ENCODE data around the gene SLC34A1.

SLC34A1 gene

GRCh38 chr5:177447611-177448243 lies 63.5 kb downstream of the SLC34A1 start:
- Histone ChIP-seq H3K27me3 (ENCODE audit: insufficient read depth, low read length, poor library complexity) (peaks cover 49% of the 10 kb centered on the region), H3K4me3 (ENCODE audit: low read depth in 1 of 2, low read length in 2 of 2) (peak overlapping the region in 1 of 2 experiments; percentile 13; a peak in 1 of 4 replicates), H3K36me3 (ENCODE audit: insufficient read depth, low read length) (peaks cover 2% of the 10 kb centered on the region; the same call in 1 of the 2 replicates), H3K4me1 (ENCODE audit: insufficient read depth, low read length) (peaks cover 23% of the 10 kb centered on the region), H3K79me2 (ENCODE audit: insufficient read depth, low read length) (no peaks in the 10 kb centered on the region), H3K4me2 (ENCODE audit: insufficient read depth, low read length) (peak overlapping the region; percentile 95; the same call in 1 of the 2 replicates), H4K20me1 (ENCODE audit: insufficient read depth, low read length) (peaks cover 70% of the 10 kb centered on the region), H3K27ac (ENCODE audit: low read length) (no peak overlapping the region), H3K9ac (ENCODE audit: low read depth, low read length) (no peak overlapping the region), H2AFZ (ENCODE audit: low read depth, low read length) (no peak overlapping the region), H3K9me3 (ENCODE audit: insufficient read depth, low read length, severe bottlenecking) (no peaks in the 10 kb centered on the region)
- DNase-seq (no peak), ATAC-seq (ENCODE audit: insufficient read depth, low read depth) (no peak)
- TF ChIP-seq EZH2 (IDR thresholded peaks at IDR 0.05; ENCODE audit: borderline replicate concordance, low read depth, low read length, severe bottlenecking) (peak; percentile 64), CTCF (IDR thresholded peaks at IDR 0.05; ENCODE audit: borderline replicate concordance, extremely low read depth, low read length, poor library complexity, severe bottlenecking) (no peak)

Measured in DND-41 (cell line).